NCI-H1694 treated with DMSO at 0.1 percent for 48 hours (cell line): ENCODE measurements around the gene ADAM21.
"Not testable (repeated sequence)": the region's sequence is repeated elsewhere in the genome, so short reads cannot be mapped to it uniquely, and the experiment has no call there.

Source experiments
- DNase-seq: peaks from one replicate; lab custom pipeline; 2025; lab: John Stamatoyannopoulos, UW

Gene ADAM21

GRCh38 chr14:70477356-70478105 lies 25.6 kb downstream of the ADAM21 start:
- not testable (repeated sequence) for DNase-seq

GRCh38 chr14:70489579-70490200 lies 37.7 kb downstream of the ADAM21 start:
- no peak for DNase-seq

- DNase-seq = no peak
Measured at GRCh38 chr14:70498191-70498590, 46.2 kb downstream of the ADAM21 start.
